Common myeloid progenitor, CD34-positive (primary cell): Measurements from ENCODE around the gene CSRP1.

ENCODE experiments used
- CTCF ChIA-PET: fragments of 350-600 bp; sonication (Branson Sonifier 250); formaldehyde crosslinking; loops from one replicate; lab custom pipeline; 2021; ENCODE audit warnings: antibody characterized with exemption; lab: Charles Lee
- POLR2A ChIA-PET: fragments of 350-600 bp; sonication (Branson Sonifier 250); formaldehyde crosslinking; loops from one replicate; lab custom pipeline; 2021; ENCODE audit warnings: antibody characterized with exemption; lab: Charles Lee
- DNase-seq, 3 donors: peaks; one replicate each; pipeline versions ENCODE4 v3.0.0 to v3.0.0-alpha.2; 2013
- H3K27ac ChIP-seq, 2 experiments: 1 replicate in 1 of 2; 2 replicates in 1 of 2; pipeline ENCODE4 v1.7.0; 2013; ENCODE audit warnings: inconsistent platforms in 2 of 2, low read length in 2 of 2, mild to moderate bottlenecking in 2 of 2, low read depth in 1 of 2, moderate library complexity in 1 of 2; ENCODE audit not compliant: severe bottlenecking in 2 of 2, insufficient read depth in 1 of 2, poor library complexity in 1 of 2
- H3K27me3 ChIP-seq, 5 experiments: replicated peaks in 2 of 5; 1 replicate in 3 of 5; 2 replicates in 2 of 5; pipeline versions ENCODE4 v1.6.1 to v1.7.0; 2013; ENCODE audit warnings: low read length in 4 of 5, mild to moderate bottlenecking in 2 of 5, moderate library complexity in 2 of 5, inconsistent platforms in 1 of 5; ENCODE audit not compliant: insufficient read depth in 5 of 5, control insufficient read depth in 4 of 5
- H3K36me3 ChIP-seq, 4 experiments: 1 replicate in 2 of 4; 2 replicates in 2 of 4; pipeline versions ENCODE4 v1.6.1 to v1.7.0; 2013; ENCODE audit warnings: low read length in 3 of 4, control low read depth in 1 of 4, mild to moderate bottlenecking in 1 of 4; ENCODE audit not compliant: control insufficient read depth in 4 of 4, insufficient read depth in 4 of 4
- H3K4me1 ChIP-seq, 4 experiments: 1 replicate in 3 of 4; 2 replicates in 1 of 4; pipeline versions ENCODE4 v1.6.1 to v1.7.1; 2013; ENCODE audit warnings: low read length in 3 of 4, mild to moderate bottlenecking in 3 of 4, control low read depth in 1 of 4, inconsistent platforms in 1 of 4, moderate library complexity in 1 of 4; ENCODE audit not compliant: control insufficient read depth in 4 of 4, insufficient read depth in 4 of 4; ENCODE audit errors: control extremely low read depth in 1 of 4
- H3K4me3 ChIP-seq, 7 experiments: 1 replicate in 4 of 7; 2 replicates in 3 of 7; pipeline versions ENCODE4 v1.5.1 to v1.7.0; 2013; ENCODE audit warnings: mild to moderate bottlenecking in 7 of 7, low read length in 6 of 7, moderate library complexity in 6 of 7, inconsistent platforms in 2 of 7, low read depth in 2 of 7, control low read depth in 1 of 7; ENCODE audit not compliant: insufficient read depth in 4 of 7, control insufficient read depth in 1 of 7; ENCODE audit errors: extremely low read depth in 1 of 7
- H3K9me3 ChIP-seq, 5 experiments: 1 replicate in 4 of 5; 2 replicates in 1 of 5; pipeline versions ENCODE4 v1.6.1 to v1.7.1; 2013; ENCODE audit warnings: low read length in 4 of 5, mild to moderate bottlenecking in 2 of 5, inconsistent platforms in 1 of 5, low read depth in 1 of 5, moderate library complexity in 1 of 5; ENCODE audit not compliant: control insufficient read depth in 4 of 5, insufficient read depth in 2 of 5; ENCODE audit errors: control extremely low read depth in 1 of 5
- WGBS: methylation state at CpG from one replicate; pipeline ENCODE4 v1.1.5; 2013; ENCODE audit not compliant: insufficient coverage; 5-methylcytosine and 5-hydroxymethylcytosine counted together

CSRP1 gene

DNA sequence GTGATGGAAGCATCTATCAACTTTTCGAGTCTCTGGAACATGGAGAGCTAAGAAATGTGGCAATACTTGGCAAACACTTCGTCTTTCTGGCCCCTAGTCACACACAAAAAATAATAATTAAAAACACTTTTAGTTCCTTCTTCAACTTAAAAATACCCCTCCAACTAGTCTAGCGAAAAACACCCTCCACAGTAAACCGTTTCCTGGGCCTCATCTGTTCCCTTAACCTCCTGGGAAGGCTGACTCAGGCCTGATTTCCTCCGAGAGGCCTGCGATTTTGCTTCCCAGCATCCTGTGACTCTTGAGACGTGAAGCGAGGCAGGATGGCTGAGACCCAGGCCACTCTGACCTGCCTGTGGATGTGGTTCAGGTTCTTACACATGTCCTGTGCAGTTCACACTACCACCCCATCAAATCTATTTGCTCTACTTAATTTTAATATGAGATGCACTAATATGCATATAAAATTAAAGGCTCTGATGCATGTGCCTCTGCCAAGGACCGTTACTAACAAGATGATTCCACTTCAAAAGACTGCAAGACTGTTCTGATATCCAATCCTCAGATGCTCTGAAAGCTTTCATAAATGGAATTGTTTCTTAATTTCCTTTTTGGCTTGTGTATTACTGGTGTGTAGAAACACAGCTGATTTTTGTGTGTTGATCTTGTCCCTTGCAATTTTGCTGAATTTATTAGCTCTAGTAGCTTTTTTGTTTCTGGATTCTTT, 35.5 kb upstream of the CSRP1 start:
- Histone ChIP-seq H3K36me3 (no peaks in the 10 kb centered on the region), H3K27ac (no peak overlapping the region), H3K27me3 (peaks cover 0 to 1% (median 0%) of the 10 kb centered on the region in 5 experiments), H3K4me3 (no peak overlapping the region), H3K9me3 (no peaks in the 10 kb centered on the region), H3K4me1 (peaks cover 0 to 45% (median 33%) of the 10 kb centered on the region in 4 experiments)
- WGBS = 91% methylated on average over 5 of the region's 9 CpGs
- ChIA-PET POLR2A (no interaction called here), CTCF (interaction anchor here (0.9 to 13.4 kb wide), 6 partner anchors 9 to 160 kb away, joined by 3 to 147 read pairs (median 4); partner anchors contain the start of gene NAV1)
- no peak for DNase-seq

DNA sequence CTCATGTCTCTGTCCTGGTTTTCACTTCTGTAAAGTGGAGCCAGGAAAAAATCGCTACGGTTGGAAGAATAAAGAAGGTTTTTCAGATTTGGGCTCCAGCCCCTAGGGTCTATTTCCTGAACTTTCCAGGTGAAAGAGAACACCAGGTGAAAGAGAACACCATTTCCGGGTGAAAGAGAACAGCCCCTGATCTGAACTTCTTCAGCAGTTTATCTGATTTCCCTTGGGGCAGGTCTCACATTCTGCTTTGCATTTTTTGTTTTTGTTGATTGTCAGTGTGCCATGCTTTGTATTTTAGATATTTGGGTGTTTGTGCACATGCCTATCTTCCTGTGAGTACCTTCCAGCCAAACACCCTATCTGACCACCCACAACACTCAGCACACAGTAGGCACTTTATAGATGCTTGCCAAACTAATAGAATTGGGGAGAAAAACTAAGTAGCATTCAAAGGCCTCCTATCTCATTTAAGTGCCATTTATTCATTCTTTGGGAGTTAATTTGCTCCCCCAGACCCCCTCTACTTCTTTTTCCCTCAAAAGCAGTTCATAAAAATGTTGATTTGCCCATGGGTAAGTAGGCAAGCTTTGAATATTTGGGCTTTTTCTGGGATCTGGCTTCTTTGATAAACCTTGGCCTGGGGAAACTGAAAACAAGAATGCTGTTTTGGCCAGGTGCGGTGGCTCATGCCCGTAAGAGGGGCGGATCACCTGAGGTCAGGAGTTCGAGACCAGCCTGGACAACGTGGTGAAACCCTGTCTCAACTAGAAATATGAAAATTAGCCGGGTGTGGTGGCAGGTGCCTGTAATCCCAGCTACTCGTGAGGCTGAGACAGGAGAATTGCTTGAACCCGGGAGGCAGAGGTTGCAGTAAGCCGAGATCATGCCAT, 34.2 kb upstream of the CSRP1 start:
- Histone ChIP-seq H3K4me1 (peaks cover 0 to 49% (median 40%) of the 10 kb centered on the region in 4 experiments), H3K27ac (no peak overlapping the region)
- POLR2A ChIA-PET = no interaction called here

DNA sequence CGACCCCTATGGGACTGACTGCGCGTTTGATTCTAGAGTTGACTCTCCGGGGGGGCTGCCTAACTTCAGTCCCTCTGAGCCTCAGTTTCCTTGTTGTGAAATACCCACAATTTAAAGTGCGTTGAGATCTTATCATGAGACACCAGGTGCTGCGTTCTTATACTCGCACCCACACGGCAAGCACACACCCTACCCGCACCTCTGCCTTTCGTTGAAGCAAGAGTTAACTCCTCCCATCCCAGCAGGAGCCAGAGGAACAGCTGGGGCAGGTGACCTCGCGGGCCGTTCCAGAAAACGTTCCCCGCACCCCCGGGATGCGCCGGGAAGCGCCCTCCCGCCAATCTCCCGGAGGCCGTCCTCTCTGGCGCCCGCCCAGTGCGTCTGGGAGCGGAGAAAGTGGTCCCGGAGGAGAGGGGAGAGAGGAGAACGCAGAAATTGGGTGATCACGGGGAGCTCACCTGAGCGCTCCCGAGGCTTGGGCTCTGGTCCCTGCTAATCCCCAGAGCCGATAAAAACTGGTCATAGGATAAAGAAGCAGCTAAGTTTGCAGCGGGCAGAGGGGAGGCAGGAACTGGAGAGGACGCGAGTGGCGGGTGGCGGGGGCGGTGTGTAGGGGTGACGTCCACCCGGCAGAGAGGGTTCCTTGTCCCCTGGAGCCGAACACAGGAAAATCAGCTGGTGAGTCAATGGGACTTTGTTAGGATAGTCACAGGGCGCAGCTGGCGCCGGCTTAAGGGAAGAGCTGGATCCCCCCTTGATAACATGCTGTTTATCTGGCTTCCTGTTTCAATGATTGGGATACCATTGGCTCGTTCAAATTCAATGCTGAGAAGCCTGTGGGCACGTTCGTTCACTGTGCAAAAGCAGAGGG, 32.9 kb upstream of the CSRP1 start:
- Histone ChIP-seq H3K27ac (no peak overlapping the region), H3K4me1 (peaks cover 0 to 54% (median 48%) of the 10 kb centered on the region in 4 experiments)
- peak; percentile 29 to 71 (median 61) for DNase-seq

More for the DNA sequence above, 34.2 kb upstream of the CSRP1 start:
- H3K27me3 ChIP-seq = peaks cover 0 to 1% (median 0%) of the 10 kb centered on the region in 5 experiments
- H3K4me3 ChIP-seq = peak overlapping the region in 3 of 7 experiments; percentile 72 to 89 (median 88)
- H3K9me3 ChIP-seq = no peaks in the 10 kb centered on the region
- H3K36me3 ChIP-seq = no peaks in the 10 kb centered on the region
- WGBS = 90% methylated on average over 12 of the region's 12 CpGs
- CTCF ChIA-PET = interaction anchor here (1.1 to 13.4 kb wide), 5 partner anchors 8 to 154 kb away, joined by 3 to 147 read pairs (median 5); partner anchors contain the start of gene NAV1
- DNase-seq = no peak

DNA sequence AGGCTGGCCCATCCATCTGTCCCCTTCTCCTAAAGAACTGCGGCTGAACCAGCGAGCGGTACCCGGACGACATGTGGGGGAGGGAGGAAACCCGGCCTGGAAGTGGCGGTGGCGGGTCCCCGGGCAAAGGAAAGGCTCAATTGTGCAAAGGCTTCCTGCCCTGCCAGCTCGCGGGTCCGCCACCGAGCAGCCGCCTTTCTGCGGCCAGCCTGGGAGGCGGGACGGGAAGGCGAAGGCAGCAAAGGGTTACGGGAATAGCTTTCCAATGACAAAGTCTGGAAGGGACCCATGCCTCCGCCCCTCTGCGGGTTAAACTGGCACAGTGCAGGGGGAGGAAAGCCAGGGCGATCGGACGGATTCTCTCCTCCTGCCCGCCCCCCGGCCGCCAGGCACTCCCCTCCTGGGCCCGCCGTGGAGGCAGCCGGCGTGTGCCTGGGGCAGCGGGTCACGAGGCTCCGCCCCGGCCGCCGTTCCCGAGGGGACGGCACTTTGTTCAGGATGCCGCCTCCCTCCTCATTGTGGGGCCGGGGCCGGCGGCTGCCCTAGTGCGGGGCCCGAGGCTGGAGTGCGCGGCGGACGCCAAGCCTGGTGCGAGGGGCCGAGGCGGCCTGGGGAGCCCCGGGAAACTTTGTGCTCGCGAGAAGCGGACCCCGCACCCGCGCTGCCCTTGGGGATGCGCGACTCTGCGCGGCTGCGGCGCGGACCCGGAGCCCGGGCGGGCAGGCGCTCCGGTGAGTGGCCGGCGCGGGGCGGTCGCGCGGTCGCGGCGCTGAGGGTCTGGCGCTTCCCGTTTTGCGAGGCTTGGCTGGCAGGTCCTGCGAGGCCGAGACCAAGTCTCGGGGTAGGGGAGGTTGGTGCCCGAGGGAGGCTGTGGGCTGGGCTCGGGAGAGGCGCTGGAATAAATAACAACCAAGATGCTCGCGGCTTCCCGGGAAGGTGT, 32.0 kb upstream of the CSRP1 start, which contains the start of gene NAV1:
Gene NAV1, plus strand, starts transcription at position 516 of the 940 bp plus-strand sequence. CDS start 83,758 bp downstream, outside the sequence.
- DNase-seq = peak in 2 of 3 donors; percentile 54 to 69
- WGBS = under 1% methylated on average over 88 of the region's 93 CpGs
- H3K27me3 ChIP-seq = peaks cover 0 to 1% (median 0%) of the 10 kb centered on the region in 5 experiments
- peaks cover 0 to 56% (median 50%) of the 10 kb centered on the region in 4 experiments for H3K4me1 ChIP-seq
- H3K27ac ChIP-seq = no peak within 1 kb of the TSS
- ChIA-PET CTCF (interaction anchor here (1.6 to 13.4 kb wide), 5 partner anchors 6 to 171 kb away, joined by 4 to 147 read pairs (median 102); partner anchors contain the start of gene NAV1), POLR2A (no interaction called here)
- H3K9me3 ChIP-seq = no peaks in the 10 kb centered on the region
- peak within 1 kb of the TSS; percentile 58 to 89 (median 73) for H3K4me3 ChIP-seq
- no peaks in the 10 kb centered on the region for H3K36me3 ChIP-seq

More for the DNA sequence above, 32.9 kb upstream of the CSRP1 start:
- peak overlapping the region; percentile 58 to 89 (median 73) for H3K4me3 ChIP-seq
- peaks cover 0 to 1% (median 0%) of the 10 kb centered on the region in 5 experiments for H3K27me3 ChIP-seq
- H3K9me3 ChIP-seq = no peaks in the 10 kb centered on the region
- POLR2A ChIA-PET = interaction anchor here (0.6 kb wide), 1 partner anchor 11 kb away, joined by 3 read pairs; no protein-coding TSS in a partner anchor
- CTCF ChIA-PET = interaction anchor here (1.1 to 13.4 kb wide), 6 partner anchors 7 to 155 kb away, joined by 3 to 147 read pairs (median 6); partner anchors contain the start of gene NAV1
- H3K36me3 ChIP-seq = no peaks in the 10 kb centered on the region
- under 1% methylated on average over 43 of the region's 47 CpGs for WGBS

DNA sequence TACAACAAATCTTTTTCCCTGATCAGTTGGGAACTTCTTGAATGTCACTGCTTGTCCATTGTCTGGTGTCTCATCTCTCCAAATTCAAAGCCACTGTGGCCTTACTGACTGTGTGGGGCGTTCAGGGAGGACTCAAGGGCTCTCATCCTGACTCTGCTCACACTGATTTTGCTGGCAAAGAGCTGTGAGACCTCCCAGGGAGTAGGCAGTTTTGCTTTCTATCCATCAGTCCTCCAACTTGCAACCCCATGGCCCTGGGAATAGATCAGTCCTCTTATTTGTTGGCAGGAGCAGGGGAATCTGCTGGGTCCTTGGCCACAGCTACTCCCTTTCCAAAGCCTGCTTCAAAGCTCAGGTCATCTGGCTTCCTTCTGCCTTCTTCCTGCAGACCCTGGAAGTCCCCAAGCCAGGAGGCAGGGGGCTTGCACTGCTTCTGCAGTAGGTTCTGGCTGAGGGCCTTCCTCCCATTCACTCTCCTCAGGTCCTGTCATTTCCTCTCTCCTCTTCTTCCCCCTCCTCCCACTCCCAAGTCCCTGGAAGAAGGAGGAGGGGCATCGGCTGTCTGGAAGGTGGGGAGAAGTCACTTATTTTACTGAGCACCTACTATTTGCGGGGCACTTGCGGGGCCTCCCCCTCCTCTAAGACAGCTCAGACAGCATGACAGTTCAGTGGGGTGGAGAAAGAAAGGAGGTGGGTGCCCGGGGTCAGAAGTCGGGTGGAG, 31.1 kb upstream of the CSRP1 start:
- no peak overlapping the region for H3K27ac ChIP-seq
- CTCF ChIA-PET = interaction anchor here (1.2 to 12.0 kb wide), 7 partner anchors 8 to 172 kb away, joined by 4 to 147 read pairs (median 5); no protein-coding TSS in a partner anchor

More for the DNA sequence above, 31.1 kb upstream of the CSRP1 start:
- 44% methylated on average over 2 of the region's 6 CpGs for WGBS
- Histone ChIP-seq H3K9me3 (no peaks in the 10 kb centered on the region), H3K27me3 (peaks cover 0 to 1% (median 0%) of the 10 kb centered on the region in 5 experiments), H3K4me3 (peak overlapping the region; percentile 58 to 89 (median 73)), H3K4me1 (peaks cover 0 to 56% (median 49%) of the 10 kb centered on the region in 4 experiments), H3K36me3 (no peaks in the 10 kb centered on the region)
- DNase-seq = no peak
- POLR2A ChIA-PET = no interaction called here
